ENCODE measurements around the gene CDH23. TPM values are rescaled to one million over a fixed set of nuclear protein-coding genes. Genes with fewer than 3 reads are reported as not detected.

The CDH23 gene
- total RNA-seq, 3 donors from 2014 or later, result 1.8 to 3.6 (median 3.0) TPM

DNA sequence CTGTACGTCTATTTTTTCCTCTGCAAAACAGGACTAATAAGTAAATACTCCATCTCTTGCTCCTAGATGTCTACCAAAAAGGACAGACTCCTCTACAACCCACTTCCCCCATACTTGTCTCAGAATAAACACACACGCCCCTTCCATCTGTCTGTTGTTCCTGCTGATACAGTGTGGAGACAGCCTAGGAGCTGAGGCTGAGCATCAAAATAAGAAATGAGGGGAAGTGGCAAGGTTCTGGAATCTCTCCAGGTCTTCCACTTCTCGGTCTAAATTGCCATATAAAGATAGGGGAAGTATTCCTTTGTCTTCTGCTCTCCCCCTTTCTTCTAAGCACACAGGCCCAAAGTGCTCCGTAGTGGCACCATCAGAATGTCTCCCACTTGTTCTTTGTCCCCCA is 407.4 kb downstream of the CDH23 start:
- Histone ChIP-seq H3K36me3 (ENCODE audit: low read depth) (no peaks in the 10 kb centered on the region), H3K4me1 (ENCODE audit: low read depth) (no peaks in the 10 kb centered on the region), H3K9me3 (no peaks in the 10 kb centered on the region), H3K4me3 (no peak overlapping the region)
- intact Hi-C loops (cut with DNase I, micrococcal nuclease), result no loop called here
- TF ChIP-seq, protein P1, sequence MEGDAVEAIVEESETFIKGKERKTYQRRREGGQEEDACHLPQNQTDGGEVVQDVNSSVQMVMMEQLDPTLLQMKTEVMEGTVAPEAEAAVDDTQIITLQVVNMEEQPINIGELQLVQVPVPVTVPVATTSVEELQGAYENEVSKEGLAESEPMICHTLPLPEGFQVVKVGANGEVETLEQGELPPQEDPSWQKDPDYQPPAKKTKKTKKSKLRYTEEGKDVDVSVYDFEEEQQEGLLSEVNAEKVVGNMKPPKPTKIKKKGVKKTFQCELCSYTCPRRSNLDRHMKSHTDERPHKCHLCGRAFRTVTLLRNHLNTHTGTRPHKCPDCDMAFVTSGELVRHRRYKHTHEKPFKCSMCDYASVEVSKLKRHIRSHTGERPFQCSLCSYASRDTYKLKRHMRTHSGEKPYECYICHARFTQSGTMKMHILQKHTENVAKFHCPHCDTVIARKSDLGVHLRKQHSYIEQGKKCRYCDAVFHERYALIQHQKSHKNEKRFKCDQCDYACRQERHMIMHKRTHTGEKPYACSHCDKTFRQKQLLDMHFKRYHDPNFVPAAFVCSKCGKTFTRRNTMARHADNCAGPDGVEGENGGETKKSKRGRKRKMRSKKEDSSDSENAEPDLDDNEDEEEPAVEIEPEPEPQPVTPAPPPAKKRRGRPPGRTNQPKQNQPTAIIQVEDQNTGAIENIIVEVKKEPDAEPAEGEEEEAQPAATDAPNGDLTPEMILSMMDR (IDR thresholded peaks at IDR 0.05), result no peak
- ATAC-seq (no peak), DNase-seq (no peak)

DNA sequence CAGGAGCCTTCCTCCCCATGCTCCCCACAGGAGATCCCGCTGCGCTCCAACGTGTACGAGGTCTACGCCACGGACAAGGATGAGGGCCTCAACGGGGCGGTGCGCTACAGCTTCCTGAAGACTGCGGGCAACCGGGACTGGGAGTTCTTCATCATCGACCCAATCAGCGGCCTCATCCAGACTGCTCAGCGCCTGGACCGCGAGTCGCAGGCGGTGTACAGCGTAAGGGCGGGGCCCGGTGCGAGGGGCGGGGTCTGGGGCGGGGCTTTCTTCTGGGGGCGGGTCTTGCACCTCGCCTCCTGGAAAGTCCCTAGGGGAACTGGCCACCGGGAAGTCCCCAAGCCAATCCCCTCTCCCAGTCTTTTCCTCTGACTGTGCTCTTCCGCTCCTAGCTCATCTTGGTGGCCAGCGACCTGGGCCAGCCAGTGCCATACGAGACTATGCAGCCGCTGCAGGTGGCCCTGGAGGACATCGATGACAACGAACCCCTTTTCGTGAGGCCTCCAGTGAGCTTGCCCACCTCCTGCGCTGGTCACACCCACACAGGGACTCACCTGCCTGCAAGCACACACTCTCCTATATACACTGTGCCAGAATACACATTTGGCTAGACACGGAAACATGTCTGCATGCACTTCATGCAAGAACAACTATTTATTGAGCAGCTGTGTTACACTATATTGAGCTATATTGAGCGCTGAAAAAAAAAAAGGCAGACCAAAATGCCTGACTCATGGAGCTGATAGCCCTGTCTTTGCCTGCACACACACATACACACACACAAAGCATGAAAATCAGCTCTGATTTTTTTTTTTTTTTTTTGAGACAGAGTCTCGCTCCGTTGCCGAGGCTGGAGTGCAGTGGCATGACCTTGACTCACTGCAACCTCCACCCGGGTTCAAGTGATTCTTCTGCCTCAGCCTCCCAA is 409.3 kb downstream of the CDH23 start:
- TF ChIP-seq, protein P1 (IDR thresholded peaks at IDR 0.05), result no peak
- no peaks in the 10 kb centered on the region for H3K4me1 ChIP-seq (ENCODE audit: low read depth)
- peak; percentile 67 to 81 (median 80) for DNase-seq
- no peaks in the 10 kb centered on the region for H3K36me3 ChIP-seq (ENCODE audit: low read depth)
- ATAC-seq, result peak; percentile 94
- no peak overlapping the region for H3K4me3 ChIP-seq
- intact Hi-C loops (cut with DNase I, micrococcal nuclease), result no loop called here
- no peaks in the 10 kb centered on the region for H3K9me3 ChIP-seq

DNA sequence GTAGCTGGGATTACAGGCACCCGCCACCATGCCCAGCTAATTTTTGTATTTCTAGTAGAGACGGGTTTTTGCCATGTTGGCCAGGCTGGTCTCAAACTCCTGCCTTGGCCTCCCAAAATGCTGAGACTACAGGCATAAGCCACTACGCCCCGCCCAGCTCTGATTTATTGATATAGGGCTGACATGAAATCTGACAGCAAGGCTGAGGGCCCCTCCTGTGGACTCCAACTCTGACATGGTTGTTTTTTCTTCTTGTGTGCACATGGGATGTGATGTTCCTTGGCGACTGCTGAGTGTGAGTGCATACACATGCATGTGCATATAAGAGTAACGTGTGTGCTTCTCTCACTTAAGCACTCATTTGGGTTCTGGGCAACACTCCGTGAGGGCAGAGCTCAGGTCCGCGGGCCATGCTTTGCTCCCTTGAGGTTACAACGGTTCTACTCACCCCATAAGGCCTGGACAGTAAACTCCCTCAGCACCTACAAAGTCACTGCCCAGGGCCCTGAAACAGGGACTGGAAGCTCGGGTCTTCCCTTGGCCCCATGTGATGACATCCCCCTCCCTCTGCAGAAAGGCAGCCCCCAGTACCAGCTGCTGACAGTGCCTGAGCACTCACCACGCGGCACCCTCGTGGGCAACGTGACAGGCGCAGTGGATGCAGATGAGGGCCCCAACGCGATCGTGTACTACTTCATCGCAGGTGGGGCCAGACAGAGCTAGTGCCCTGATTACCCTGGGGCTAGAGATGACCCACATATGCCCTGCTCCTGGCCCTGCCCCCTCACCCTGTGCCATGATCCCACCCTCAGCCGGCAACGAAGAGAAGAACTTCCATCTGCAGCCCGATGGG is 410.2 kb downstream of the CDH23 start:
- TF ChIP-seq, protein P1 (IDR thresholded peaks at IDR 0.05), result no peak
- Histone ChIP-seq H3K36me3 (ENCODE audit: low read depth) (no peaks in the 10 kb centered on the region), H3K4me1 (ENCODE audit: low read depth) (no peaks in the 10 kb centered on the region), H3K9me3 (no peaks in the 10 kb centered on the region), H3K4me3 (no peak overlapping the region)
- peak in 1 of 3 donors; percentile 30 for DNase-seq
- ATAC-seq, result no peak
- intact Hi-C loops (cut with DNase I, micrococcal nuclease), result no loop called here

DNA sequence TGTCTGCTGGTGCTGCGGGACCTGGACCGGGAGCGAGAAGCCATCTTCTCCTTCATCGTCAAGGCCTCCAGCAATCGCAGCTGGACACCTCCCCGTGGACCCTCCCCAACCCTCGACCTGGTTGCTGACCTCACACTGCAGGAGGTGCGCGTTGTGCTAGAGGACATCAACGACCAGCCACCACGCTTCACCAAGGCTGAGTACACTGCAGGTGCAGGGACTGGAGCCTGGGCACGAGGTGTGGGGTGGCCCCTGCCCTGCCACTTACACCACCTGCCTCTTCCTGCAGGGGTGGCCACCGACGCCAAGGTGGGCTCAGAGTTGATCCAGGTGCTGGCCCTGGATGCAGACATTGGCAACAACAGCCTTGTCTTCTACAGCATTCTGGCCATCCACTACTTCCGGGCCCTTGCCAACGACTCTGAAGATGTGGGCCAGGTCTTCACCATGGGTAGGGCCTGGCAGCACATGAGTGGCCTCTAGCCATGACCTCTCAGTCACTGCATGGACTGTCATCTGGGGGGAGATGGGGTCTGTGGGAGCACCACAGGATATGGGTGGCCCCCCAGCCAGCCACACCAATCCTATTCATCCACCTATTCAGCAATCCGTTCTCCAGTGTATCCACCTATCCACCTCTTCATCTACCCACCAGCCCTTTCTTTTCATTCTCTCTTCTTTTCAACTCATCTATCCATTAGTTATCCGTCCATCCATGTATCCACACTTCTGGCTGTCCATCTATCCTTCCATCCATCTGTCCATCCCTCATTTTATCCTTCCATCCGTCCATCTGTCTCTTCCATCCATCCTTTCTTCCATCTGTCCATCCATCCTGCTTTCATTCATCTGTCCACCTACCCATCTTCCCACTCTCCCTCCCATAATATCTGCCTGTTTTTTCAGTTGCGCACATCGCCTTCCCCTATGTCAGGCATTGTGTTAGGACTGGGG is 411.1 kb downstream of the CDH23 start:
- no peak for ATAC-seq
- Histone ChIP-seq H3K36me3 (ENCODE audit: low read depth) (no peaks in the 10 kb centered on the region), H3K9me3 (no peaks in the 10 kb centered on the region), H3K4me3 (no peak overlapping the region), H3K4me1 (ENCODE audit: low read depth) (no peaks in the 10 kb centered on the region)
- TF ChIP-seq, protein P1 (IDR thresholded peaks at IDR 0.05), result no peak
- intact Hi-C loops (cut with DNase I, micrococcal nuclease), result no loop called here
- no peak for DNase-seq

DNA sequence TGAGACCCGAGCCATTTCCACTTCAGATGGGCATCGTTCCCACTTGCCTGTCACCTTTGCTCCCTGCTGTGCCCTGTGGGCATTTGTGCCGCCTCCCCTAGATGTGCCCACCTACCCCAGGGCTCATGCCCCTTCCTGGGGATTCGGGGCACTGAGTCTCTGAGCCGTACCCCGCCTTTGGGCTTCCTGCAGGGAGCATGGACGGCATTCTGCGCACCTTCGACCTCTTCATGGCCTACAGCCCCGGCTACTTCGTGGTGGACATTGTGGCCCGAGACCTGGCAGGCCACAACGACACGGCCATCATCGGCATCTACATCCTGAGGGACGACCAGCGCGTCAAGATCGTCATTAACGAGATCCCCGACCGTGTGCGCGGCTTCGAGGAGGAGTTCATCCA is 412.9 kb downstream of the CDH23 start:
- ATAC-seq (no peak), DNase-seq (no peak)
- TF ChIP-seq, protein P1 (IDR thresholded peaks at IDR 0.05), result no peak
- Histone ChIP-seq H3K4me3 (no peak overlapping the region), H3K4me1 (ENCODE audit: low read depth) (no peaks in the 10 kb centered on the region), H3K36me3 (ENCODE audit: low read depth) (no peaks in the 10 kb centered on the region), H3K9me3 (no peaks in the 10 kb centered on the region)
- intact Hi-C loops (cut with DNase I, micrococcal nuclease), result loop anchor here (10.0 kb wide), 1 partner anchor 425 kb away; no protein-coding TSS in a partner anchor
